K562 (cell line): ENCODE measurements around the gene RHOC. TPM values are rescaled to one million over a fixed set of nuclear protein-coding genes. Genes with fewer than 3 reads are reported as not detected.

Experiments used
- ATF3 ChIP-seq, 2 experiments: fragments of 450-650 bp in 1 of 2; sonication (generic) in 1 of 2; formaldehyde crosslinking in 1 of 2; IDR thresholded peaks in 1 of 2; conservative IDR thresholded peaks in 1 of 2; 2 replicates each; pipeline versions ENCODE4 v1.6.1 to v1.8.1; 2016 to 2023; ENCODE audit warnings: mild to moderate bottlenecking in 2 of 2, moderate library complexity in 2 of 2, inconsistent platforms in 1 of 2, missing genetic modification reagents in 1 of 2
- CCNT2 ChIP-seq: IDR thresholded peaks from 2 replicates; pipeline ENCODE4 v1.6.1; 2011; ENCODE audit warnings: borderline replicate concordance, low read depth, mild to moderate bottlenecking, moderate library complexity, mixed read lengths, low read length; ENCODE audit not compliant: insufficient read length; ENCODE audit errors: extremely low read depth
- CGGBP1 ChIP-seq: fragments of 250-450 bp; sonication (Bioruptor Pico); IDR thresholded peaks from 2 replicates; pipeline ENCODE4 v1.9.0; 2021; ENCODE audit warnings: mild to moderate bottlenecking
- CTCF ChIP-seq, 3 experiments: IDR thresholded peaks in 2 of 3; conservative IDR thresholded peaks in 1 of 3; 2 replicates each; pipeline ENCODE4 v1.5.1; 2011 to 2012; ENCODE audit warnings: low read length in 3 of 3, mild to moderate bottlenecking in 3 of 3, control low read depth in 2 of 3, improper control_type of control experiment in 1 of 3, inconsistent platforms in 1 of 3, low read depth in 1 of 3, mixed read lengths in 1 of 3, moderate library complexity in 1 of 3; ENCODE audit not compliant: insufficient read depth in 2 of 3
- E2F4 ChIP-seq: sonication (generic); formaldehyde crosslinking; IDR thresholded peaks from 2 replicates; pipeline ENCODE4 v1.8.0; 2022; ENCODE audit warnings: mild to moderate bottlenecking, low read depth, missing genetic modification reagents
- ETV5 ChIP-seq: sonication (generic); formaldehyde crosslinking; IDR thresholded peaks from 2 replicates; pipeline ENCODE4 v1.4.0; 2020; ENCODE audit warnings: low read depth, mild to moderate bottlenecking, missing genetic modification reagents
- HNRNPK ChIP-seq: fragments of 200-400 bp; formaldehyde crosslinking; IDR thresholded peaks from one replicate; pipeline ENCODE4 v1.6.1; 2018; ENCODE audit warnings: mild to moderate bottlenecking, low read depth, low read length; ENCODE audit not compliant: poor library complexity, severe bottlenecking
- LARP7 ChIP-seq: fragments of 450-650 bp; IDR thresholded peaks from 2 replicates; pipeline ENCODE4 v1.6.1; 2016
- MAFK ChIP-seq: IDR thresholded peaks from 2 replicates; pipeline ENCODE4 v1.6.1; 2011; ENCODE audit warnings: low read length, improper control_type of control experiment
- MTA2 ChIP-seq: fragments of 450-650 bp; IDR thresholded peaks from 2 replicates; pipeline ENCODE4 v1.6.1; 2016; ENCODE audit warnings: low read depth
- RBM25 ChIP-seq: fragments of 200-400 bp; formaldehyde crosslinking; IDR thresholded peaks from 2 replicates; pipeline ENCODE4 v1.6.1; 2018; ENCODE audit warnings: low read length, low read depth, moderate library complexity; ENCODE audit not compliant: severe bottlenecking
- ZFPM2 ChIP-seq: fragments of 250-450 bp; sonication (Bioruptor Pico); IDR thresholded peaks from 2 replicates; pipeline ENCODE4 v1.5.1; 2022; ENCODE audit warnings: mild to moderate bottlenecking
- ZNF253 ChIP-seq: fragments of 250-450 bp; sonication (Bioruptor Pico); conservative IDR thresholded peaks from 2 replicates; pipeline ENCODE4 v1.6.1; 2021; ENCODE audit warnings: mild to moderate bottlenecking
- ZNF407 ChIP-seq: fragments of 450-650 bp; IDR thresholded peaks from 2 replicates; pipeline ENCODE4 v1.6.1; 2016; ENCODE audit warnings: low read depth
- ZNF75A ChIP-seq: fragments of 450-650 bp; formaldehyde crosslinking; IDR thresholded peaks from 2 replicates; pipeline ENCODE4 v1.4.0; 2020; ENCODE audit warnings: mild to moderate bottlenecking
- polyA plus RNA-seq, 8 experiments: library from polyadenylated mRNA; depleted of rRNA in 4 of 8; stranded (reverse) in 5 of 8; unstranded in 3 of 8; fragments of >200 nt; fragmentation: Nextera tagmentation in 2 of 8; fragmentation: Illumina TruSeq in 1 of 8; extraction: Ambion mirVana in 2 of 8; extraction: Trizol in 1 of 8; gene quantifications; 2 replicates each; pipeline versions ENCODE4 v1.2.1 to v1.2.3, GENCODE V29; 2011 to 2014; ENCODE audit warnings: inconsistent platforms in 1 of 8, missing spikeins in 1 of 8
- total RNA-seq, 7 experiments: library from RNA; depleted of rRNA in 6 of 7; stranded (reverse); fragments of >200 nt in 6 of 7; fragmentation: Illumina TruSeq in 2 of 7; extraction: Trizol in 2 of 7; gene quantifications; 2 replicates each; pipeline versions ENCODE4 v1.2.1 to v1.2.3, GENCODE V29; 2011 to 2021; ENCODE audit warnings: low replicate concordance in 1 of 7

The RHOC gene
- total and polyA plus RNA-seq, 9 of the 15 experiments (the other 6 are each of a cell fraction or from before 2014, with no cell fraction given): 35.2 to 364 (median 204) TPM

GRCh38 chr1:112674440-112674985 lies 32.4 kb downstream of the RHOC start, which contains the start of gene MOV10 (continued):
- no peak for TF ChIP-seq E2F4 (CRISPR knock-in tag)
- peak; percentile 94 for TF ChIP-seq ZFPM2
- no peak for TF ChIP-seq CTCF (IDR thresholded peaks at IDR 0.05 in 2 of 3, conservative IDR thresholded peaks at IDR 0.05 in 1 of 3; ENCODE audit: insufficient read depth in 2 of 3, low read depth in 1 of 3, low read length in 3 of 3)
- no peak for TF ChIP-seq RBM25
- TF ChIP-seq MTA2: no peak
- no peak for TF ChIP-seq CGGBP1
- no peak; the same call in 1 of the 2 replicates for TF ChIP-seq ATF3 (IDR thresholded peaks at IDR 0.05)
- TF ChIP-seq ATF3 (CRISPR knock-in tag; conservative IDR thresholded peaks at IDR 0.05): no peak
- no peak; the same call in 1 of the 2 replicates for TF ChIP-seq ZNF253 (CRISPR knock-in tag)
- peak; percentile 77; the same call in 1 of the 2 replicates for TF ChIP-seq LARP7
- no peak for TF ChIP-seq MAFK
- no peak for TF ChIP-seq CCNT2
- TF ChIP-seq ETV5 (CRISPR knock-in tag): 0 out of 2 replicates have a peak, but pooled peaks have one; percentile 20
- TF ChIP-seq HNRNPK: no peak
- TF ChIP-seq ZNF75A: no peak
- 0 out of 2 replicates have a peak, but pooled peaks have one; percentile 48 for TF ChIP-seq ZNF407
